HG02759 (cell line): Measurements from ENCODE around the gene SAMD4A.
A peak's percentile ranks its signal among the peaks of the same experiment; 100 is the strongest.
"Not testable (repeated sequence)": the region's sequence is repeated elsewhere in the genome, so short reads cannot be mapped to it uniquely, and the experiment has no call there.

Experiments used
- ATAC-seq: cut with Tn5 transposase; IDR thresholded peaks from one replicate; pipeline ENCODE4 v1.9.1; 2021; ENCODE audit warnings: mild to moderate bottlenecking, moderate library complexity; ENCODE audit not compliant: unreplicated experiment

SAMD4A gene

GRCh38 chr14:54591866-54592265 lies 24.9 kb downstream of the SAMD4A start:
- no peak for ATAC-seq

- ATAC-seq, result no peak
These were observed 26.9 kb downstream of the SAMD4A start for GRCh38 chr14:54593860-54594259.

GRCh38 chr14:54594537-54594936 lies 27.6 kb downstream of the SAMD4A start:
- ATAC-seq, result no peak

- ATAC-seq, result no peak
These were observed 31.0 kb downstream of the SAMD4A start for GRCh38 chr14:54597795-54598443.

- ATAC-seq, result no peak
These were observed 33.2 kb downstream of the SAMD4A start for GRCh38 chr14:54599966-54600716.

GRCh38 chr14:54600717-54601109 lies 33.8 kb downstream of the SAMD4A start:
- no peak for ATAC-seq

GRCh38 chr14:54603362-54603761 lies 36.4 kb downstream of the SAMD4A start:
- ATAC-seq, result no peak

GRCh38 chr14:54606178-54606577 lies 39.2 kb downstream of the SAMD4A start:
- no peak for ATAC-seq

DNA sequence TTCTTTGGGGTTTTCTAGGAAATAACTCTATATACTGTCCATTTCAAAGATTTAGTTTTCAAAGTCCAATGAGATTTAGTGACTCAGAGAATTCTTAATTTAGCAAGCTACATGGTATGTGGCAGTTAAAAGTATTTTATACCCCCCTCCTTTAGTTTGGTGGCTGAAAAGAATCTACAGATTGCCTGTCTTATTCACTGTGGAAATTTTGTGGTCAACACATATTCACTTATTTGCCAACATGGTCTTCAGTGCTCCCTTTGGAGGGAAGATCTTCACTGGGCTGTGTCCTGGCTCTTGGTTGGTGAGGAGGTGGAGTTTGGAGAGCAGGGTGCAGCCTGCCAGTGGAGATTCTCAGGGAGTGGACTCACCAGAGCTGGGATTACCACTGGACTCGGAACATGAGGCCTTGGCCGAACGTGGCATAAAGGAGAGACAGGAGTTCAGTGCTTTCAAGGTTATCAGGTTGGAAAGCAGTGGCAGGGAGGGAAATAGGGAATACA lies 39.8 kb downstream of the SAMD4A start:
- ATAC-seq, result no peak

- ATAC-seq, result no peak
These were observed 42.6 kb downstream of the SAMD4A start for GRCh38 chr14:54609576-54609975.

DNA sequence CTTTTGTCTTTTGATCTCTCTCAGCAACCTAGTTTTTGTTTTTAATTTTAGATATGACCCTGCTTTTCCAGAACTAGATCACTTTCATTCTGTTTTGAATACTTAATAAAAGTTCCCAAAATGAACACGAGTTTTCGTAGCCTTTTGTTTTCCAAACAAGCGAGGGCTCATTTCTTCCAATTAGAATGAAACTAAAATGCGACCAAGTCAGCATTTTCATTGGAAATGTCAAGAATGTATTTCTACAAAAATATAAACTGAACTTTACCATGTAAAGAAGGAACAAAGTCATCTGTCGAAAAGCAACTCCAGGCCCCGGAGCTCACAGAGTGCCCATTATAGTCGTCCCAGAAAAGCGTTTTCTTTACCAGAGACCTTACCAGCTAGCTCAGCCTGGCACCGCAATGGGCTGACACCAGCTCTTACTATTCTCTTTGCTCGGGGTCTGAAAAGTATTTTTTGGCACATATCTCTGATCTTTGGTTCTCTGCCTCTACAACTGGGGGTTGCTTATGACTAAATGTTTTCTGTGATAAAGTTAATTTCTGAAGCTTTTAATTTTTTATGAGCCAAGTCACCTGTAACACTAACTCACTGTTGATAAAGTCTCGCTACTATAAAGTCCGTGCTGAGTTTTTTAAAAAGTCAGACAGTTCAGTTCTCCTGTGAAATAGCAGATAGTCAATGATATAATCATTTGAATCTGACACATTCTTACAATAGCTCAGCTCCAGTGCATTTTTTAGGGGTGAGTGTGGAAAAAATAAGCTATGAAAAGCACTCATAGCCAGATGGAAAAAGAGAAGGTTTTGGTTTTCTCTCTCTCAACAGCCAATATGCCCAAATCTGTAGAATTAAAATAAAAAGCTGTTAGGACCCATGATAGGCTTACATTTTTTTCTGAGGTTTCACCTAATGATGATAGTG lies 43.4 kb downstream of the SAMD4A start:
- ATAC-seq, result no peak

DNA sequence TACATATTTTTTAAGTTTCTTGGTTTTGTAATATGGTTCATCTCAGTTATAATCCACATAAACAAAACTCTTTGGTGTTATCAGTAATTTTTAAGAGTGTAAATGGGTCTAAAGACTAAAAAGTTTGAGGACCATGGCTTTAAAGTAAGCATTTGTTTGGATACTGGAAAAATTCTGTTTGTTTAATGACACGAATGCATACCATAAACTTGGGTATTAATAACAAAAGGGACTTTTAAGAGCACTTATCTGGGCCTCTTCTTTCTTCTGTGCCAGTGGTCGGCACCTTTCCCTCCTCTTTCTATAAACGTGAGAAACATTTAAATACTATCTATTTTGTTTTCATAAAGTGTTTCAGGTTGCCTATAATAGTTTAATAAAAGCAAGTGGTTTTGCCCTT lies 47.4 kb downstream of the SAMD4A start:
- ATAC-seq, result no peak

- no peak for ATAC-seq
These were observed 50.5 kb downstream of the SAMD4A start for GRCh38 chr14:54617467-54617866.

DNA sequence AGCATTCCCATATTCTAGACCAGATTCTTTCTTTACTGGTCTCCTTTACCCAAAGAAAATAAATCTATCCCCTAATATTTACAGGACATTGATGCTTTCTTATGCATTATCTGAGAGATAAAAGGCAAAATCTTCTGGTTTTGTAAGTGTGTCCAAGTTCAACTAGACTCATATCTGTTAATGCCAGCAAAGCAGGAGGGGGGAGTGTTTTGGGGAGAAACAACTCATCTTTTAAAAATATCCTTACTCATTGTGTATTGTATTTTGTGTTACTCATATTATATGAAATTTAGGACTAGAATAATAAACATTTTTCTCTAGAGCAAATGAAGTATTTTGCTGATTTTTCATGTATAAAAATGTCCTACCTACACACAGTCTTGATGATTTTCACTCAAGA lies 54.8 kb downstream of the SAMD4A start:
- ATAC-seq, result no peak

- ATAC-seq, result peak; percentile 94
These were observed 55.4 kb downstream of the SAMD4A start for GRCh38 chr14:54622192-54622958.

- ATAC-seq, result no peak
These were observed 56.5 kb downstream of the SAMD4A start for GRCh38 chr14:54623279-54624004.

- ATAC-seq, result not testable (repeated sequence)
These were observed 57.1 kb downstream of the SAMD4A start for GRCh38 chr14:54624005-54624358.

GRCh38 chr14:54625112-54625511 lies 58.2 kb downstream of the SAMD4A start:
- no peak for ATAC-seq

DNA sequence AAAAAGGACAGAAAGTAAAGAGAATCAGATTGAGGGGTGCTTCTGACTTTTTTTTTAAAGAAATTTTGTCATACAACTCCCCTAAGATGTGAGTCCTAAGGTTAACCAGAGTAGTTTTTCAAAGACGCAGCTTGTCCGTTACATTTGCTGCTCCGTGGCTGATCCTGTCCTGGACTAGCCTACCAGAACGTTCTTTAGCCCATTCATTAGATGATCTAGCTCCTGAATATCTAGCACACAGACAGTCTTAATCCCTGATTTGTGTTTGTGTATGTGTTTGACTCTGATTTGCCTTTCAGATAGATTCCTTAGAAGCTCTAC lies 60.3 kb downstream of the SAMD4A start:
- ATAC-seq, result peak; percentile 2
